Sciatic nerve (tissue), 2 donors: Measurements from ENCODE around the gene OR8G1. TPM values are rescaled to one million over a fixed set of nuclear protein-coding genes. Genes with fewer than 3 reads are reported as not detected.
A peak's percentile ranks its signal among the peaks of the same experiment; 100 is the strongest.

Experiments
- ATAC-seq: fragments of 200-7000 bp; cut with Tn5 transposase; one replicate; pipeline ENCODE4 v1.9.1; 2020; ENCODE audit warnings: mild to moderate bottlenecking, moderate library complexity
- DNase-seq: peaks from one replicate; pipeline ENCODE4 v3.0.0-alpha.2; 2020; ENCODE audit warnings: low spot score
- intact Hi-C: fragments of 100-400 bp; cut with DNase I; formaldehyde crosslinking; loops from one replicate; pipeline ENCODE4 v1.14.2; 2022
- total RNA-seq: library from RNA; stranded (reverse); fragmentation: NEBNext Ultra II Directional; extraction: Animal tissue kit (Norgen Biotek cat#: 25700); gene quantifications from one replicate; pipeline ENCODE4 v1.2.1, GENCODE V29; 2021
- donor health status: DM: no; HTN: no; CAD: no.
- donor health status: DM: no; HTN: no; CAD: no.

Gene OR8G1, protein sequence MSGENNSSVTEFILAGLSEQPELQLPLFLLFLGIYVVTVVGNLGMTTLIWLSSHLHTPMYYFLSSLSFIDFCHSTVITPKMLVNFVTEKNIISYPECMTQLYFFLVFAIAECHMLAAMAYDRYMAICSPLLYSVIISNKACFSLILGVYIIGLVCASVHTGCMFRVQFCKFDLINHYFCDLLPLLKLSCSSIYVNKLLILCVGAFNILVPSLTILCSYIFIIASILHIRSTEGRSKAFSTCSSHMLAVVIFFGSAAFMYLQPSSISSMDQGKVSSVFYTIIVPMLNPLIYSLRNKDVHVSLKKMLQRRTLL
- total RNA-seq, result not detected

DNA sequence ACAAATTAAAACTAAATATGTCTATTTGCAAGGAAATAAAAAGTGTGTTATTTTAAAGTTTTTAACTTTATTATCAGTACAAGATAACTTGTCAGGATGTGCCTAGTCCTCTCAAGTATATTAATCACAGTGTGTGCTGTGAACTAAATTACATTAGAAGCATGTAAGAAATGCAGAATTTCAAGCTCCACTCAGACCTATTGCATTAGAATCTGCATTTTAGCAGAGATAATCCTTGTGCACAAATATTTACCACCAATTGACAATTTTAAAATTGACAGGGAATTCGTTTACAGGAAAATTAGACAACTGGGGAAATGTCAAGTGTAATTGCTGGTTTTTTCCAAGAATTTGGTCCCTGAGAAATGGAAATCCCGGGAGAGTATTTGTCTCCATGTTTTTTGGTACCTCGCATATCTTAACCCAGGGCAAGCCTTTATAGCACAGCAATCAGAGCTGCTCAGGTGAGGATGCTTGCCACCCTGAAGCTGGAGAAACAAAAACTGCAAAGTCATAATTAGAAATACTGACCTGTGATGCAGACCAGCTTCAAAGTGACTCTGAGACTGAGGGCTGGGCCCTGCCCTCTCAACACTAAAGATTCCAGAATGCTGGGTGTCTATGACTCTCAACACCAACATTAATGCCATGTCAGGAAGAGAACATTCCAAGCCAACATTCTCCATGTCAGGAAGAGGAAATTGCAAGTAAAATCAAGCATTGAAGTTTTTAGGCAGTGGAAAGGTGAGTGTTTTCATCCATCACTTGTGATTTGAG, at the start of gene OR8G1:
Gene OR8G1 (plus strand): TSS at position 475 of the 777 bp plus-strand sequence. CDS start 8,581 bp downstream, outside the sequence.
- no peak for DNase-seq
- intact Hi-C loops, result no loop called here
- ATAC-seq, result no peak

GRCh38 chr11:124193221-124194010, 47.5 kb upstream of the OR8G1 start:
- DNase-seq (no peak), ATAC-seq (no peak)
- intact Hi-C loops, result no loop called here

GRCh38 chr11:124194293-124195188, 46.4 kb upstream of the OR8G1 start:
- peak; percentile 55 for ATAC-seq
- intact Hi-C loops, result no loop called here
- no peak for DNase-seq

- intact Hi-C loops, result no loop called here
- DNase-seq (no peak), ATAC-seq (peak; percentile 68)
These were observed 45.6 kb upstream of the OR8G1 start for GRCh38 chr11:124195189-124195734.

GRCh38 chr11:124197999-124198398, 42.9 kb upstream of the OR8G1 start:
- ATAC-seq, result no peak
- DNase-seq, result no peak
- intact Hi-C loops, result no loop called here

- ATAC-seq, result no peak
- no peak for DNase-seq
- intact Hi-C loops, result no loop called here
These were observed 42.0 kb upstream of the OR8G1 start for GRCh38 chr11:124198897-124199296.

DNA sequence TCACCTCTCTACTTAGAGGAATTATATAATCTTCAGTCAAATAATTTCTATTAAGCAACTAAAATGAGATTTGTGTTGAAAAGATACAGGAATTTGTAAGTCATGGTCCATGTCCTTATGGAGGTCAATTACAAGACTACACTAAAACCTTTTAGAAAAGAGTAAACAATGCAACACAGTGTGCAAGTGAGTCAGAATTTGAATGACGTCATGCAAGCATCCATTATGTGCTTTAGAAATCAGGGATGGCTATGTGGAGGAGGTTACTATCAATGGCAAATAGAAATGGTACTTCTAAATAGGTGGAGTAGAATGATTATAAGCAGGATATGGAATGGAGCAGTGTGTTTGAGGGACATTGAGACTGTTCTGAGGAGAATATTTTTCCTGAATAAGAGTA, 41.2 kb upstream of the OR8G1 start:
- intact Hi-C loops, result no loop called here
- DNase-seq, result no peak
- no peak for ATAC-seq

DNA sequence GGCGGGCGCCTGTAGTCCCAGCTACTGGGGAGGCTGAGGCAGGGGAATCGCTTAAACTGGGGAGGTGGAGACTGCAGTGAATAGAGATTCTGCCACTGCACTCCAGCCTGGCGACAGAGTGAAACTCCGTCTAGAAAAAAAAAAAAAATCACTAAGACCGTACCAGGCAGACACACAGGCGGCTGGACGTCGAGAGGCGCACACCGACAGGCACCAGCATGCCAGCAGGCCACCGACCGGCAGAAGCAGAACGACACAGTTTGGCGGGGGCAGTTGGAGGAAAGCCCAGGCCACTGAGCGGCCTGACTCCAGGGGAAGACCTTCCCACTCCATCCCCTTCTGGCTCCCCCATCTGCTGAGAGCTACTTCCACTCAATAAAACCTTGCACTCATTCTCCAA, 40.2 kb upstream of the OR8G1 start:
- intact Hi-C loops, result no loop called here
- ATAC-seq (no peak), DNase-seq (no peak)

DNA sequence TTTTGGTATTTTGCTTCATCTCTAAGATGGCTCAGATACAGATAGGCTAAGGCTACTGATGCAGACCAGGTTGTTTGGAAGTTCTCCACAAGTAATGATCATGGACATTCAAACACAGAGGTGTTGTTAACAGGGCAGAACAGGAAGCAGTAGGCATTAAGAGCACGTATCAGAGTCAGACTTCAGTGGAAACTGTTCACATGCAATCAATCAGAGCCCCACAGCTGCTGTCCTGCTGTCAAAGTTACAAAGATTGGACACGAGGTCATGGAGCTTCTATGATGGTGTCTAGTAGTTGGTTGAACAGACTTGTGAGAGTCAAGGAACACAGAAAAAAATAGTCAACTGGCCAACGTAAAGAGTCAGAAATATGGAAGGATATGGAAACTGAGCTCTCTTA, 37.9 kb upstream of the OR8G1 start:
- intact Hi-C loops, result no loop called here
- DNase-seq (no peak), ATAC-seq (no peak)

DNA sequence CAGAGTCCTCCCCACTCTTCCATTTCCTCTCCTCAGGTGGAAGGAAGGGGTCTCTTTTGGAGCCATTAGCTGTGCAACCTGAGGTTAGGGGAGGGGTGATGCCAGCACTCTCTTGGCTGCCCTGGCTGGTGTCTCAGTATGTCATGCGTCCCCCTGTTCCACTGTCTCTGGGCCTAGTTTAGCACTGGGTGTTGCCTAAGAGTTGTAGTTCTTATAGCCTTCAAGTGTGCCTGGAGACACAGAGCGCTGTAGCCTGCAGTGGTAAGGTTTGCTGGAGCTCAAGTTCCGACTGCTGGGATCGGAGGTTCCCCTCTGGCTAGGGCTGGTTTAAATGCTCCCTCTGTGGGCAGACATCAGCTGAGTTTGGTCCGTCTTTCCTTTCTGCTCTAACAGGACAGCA, 36.9 kb upstream of the OR8G1 start:
- DNase-seq (no peak), ATAC-seq (no peak)
- intact Hi-C loops, result no loop called here

- ATAC-seq, result no peak
- intact Hi-C loops, result no loop called here
- DNase-seq, result no peak
These were observed 33.6 kb upstream of the OR8G1 start for GRCh38 chr11:124207102-124207792.

DNA sequence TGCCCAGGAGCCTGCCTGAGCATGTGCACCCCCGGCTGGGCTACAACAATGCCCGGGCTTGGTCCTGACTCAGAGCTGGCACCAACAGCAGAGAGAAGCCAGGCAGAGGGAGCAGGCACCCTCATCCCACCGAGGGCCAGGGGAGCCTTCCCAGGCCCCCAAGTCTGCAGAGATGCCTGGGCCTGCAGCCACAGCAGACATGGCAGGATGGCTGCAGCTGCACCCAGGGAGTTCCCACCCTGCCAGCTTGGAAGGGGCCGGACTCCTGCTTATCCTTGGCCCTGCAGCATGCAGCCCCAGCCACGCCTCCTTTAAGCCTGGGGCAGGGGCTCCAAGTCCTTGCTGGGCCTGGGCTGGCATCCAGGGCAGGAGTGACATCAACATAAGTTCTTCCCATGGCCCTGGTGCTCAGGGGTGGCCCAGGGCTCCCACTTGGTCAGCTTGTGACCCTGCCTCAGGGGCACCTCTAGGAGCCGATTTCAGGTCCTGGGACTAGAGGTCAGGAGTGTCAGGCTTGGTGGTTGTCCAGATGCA, 31.0 kb upstream of the OR8G1 start:
- intact Hi-C loops, result no loop called here
- ATAC-seq (no peak), DNase-seq (no peak)

GRCh38 chr11:124210421-124210820, 30.5 kb upstream of the OR8G1 start:
- ATAC-seq, result no peak

GRCh38 chr11:124211321-124211720, 29.6 kb upstream of the OR8G1 start:
- ATAC-seq (no peak), DNase-seq (no peak)
- intact Hi-C loops, result no loop called here

More at GRCh38 chr11:124210421-124210820, 30.5 kb upstream of the OR8G1 start:
- DNase-seq, result no peak
- intact Hi-C loops, result no loop called here

DNA sequence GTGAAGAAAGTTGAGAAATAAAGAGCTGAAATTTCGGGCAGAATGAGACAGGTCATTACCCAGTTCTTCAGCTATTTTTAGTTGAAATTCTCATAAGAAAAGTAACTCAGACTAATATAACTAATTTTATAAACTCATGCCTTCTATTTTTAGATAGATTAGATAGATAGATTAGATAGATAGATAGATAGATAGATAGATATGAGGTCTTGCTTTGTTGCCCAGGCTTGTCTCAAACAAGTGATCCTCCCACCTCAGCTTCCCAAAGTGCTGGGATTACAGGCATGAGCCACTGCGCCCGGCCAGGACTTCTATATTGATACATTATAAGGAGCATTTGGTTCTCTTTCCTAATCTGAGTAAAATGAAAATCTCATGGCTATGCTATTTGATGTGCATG, 26.9 kb upstream of the OR8G1 start:
- intact Hi-C loops, result no loop called here
- DNase-seq (no peak), ATAC-seq (no peak)

DNA sequence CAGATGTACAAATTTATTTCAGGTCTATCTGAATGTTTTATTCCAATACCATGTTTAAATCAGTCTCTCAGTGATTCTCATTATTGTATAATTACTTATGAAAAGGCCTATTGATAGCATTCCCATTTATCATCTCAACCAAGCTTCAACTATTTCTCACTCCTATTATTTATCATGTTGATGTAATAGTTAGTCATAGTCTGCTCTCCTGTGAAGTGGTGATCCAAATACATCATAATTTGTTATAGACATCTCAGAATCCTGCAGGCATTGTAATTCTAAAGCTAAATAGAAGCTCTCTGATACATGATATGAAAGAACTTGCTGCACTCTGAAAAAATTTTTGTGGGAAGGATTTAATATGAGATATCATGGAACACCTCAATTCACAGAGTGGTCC, 21.8 kb upstream of the OR8G1 start:
- intact Hi-C loops, result no loop called here
- DNase-seq (no peak), ATAC-seq (no peak)

GRCh38 chr11:124222407-124222806, 18.5 kb upstream of the OR8G1 start:
- DNase-seq (no peak), ATAC-seq (no peak)
- intact Hi-C loops, result no loop called here
